ENCODE measurements around the gene MRM1.

Gene MRM1, protein sequence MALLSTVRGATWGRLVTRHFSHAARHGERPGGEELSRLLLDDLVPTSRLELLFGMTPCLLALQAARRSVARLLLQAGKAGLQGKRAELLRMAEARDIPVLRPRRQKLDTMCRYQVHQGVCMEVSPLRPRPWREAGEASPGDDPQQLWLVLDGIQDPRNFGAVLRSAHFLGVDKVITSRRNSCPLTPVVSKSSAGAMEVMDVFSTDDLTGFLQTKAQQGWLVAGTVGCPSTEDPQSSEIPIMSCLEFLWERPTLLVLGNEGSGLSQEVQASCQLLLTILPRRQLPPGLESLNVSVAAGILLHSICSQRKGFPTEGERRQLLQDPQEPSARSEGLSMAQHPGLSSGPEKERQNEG

GRCh38 chr17:36601303-36602029 is at the start of gene MRM1:
Gene MRM1 (plus strand): TSS chr17:36601583. CDS start chr17:36601811, 228 bp downstream.
- in situ Hi-C loops (cut with HindIII; ENCODE audit: low pct_unique_long_range_greater_than_20kb, low sequenced_read_pairs), result no loop called here
- peak; percentile 84 to 94 for DNase-seq (ENCODE audit: low read depth in 1 of 2, low spot score in 1 of 2)
- no peak for TF ChIP-seq JUND (IDR thresholded peaks at IDR 0.05; ENCODE audit: low read depth)

- in situ Hi-C loops (cut with HindIII; ENCODE audit: low pct_unique_long_range_greater_than_20kb, low sequenced_read_pairs), result no loop called here
- TF ChIP-seq JUND (IDR thresholded peaks at IDR 0.05; ENCODE audit: low read depth), result no peak
- DNase-seq (ENCODE audit: low read depth in 1 of 2, low spot score in 1 of 2), result no peak
Observed at GRCh38 chr17:36553459-36553858, 47.9 kb upstream of the MRM1 start.

GRCh38 chr17:36566081-36566480 is 35.3 kb upstream of the MRM1 start:
- DNase-seq (ENCODE audit: low read depth in 1 of 2, low spot score in 1 of 2), result no peak
- no peak for TF ChIP-seq JUND (IDR thresholded peaks at IDR 0.05; ENCODE audit: low read depth)
- in situ Hi-C loops (cut with HindIII; ENCODE audit: low pct_unique_long_range_greater_than_20kb, low sequenced_read_pairs), result no loop called here

DNA sequence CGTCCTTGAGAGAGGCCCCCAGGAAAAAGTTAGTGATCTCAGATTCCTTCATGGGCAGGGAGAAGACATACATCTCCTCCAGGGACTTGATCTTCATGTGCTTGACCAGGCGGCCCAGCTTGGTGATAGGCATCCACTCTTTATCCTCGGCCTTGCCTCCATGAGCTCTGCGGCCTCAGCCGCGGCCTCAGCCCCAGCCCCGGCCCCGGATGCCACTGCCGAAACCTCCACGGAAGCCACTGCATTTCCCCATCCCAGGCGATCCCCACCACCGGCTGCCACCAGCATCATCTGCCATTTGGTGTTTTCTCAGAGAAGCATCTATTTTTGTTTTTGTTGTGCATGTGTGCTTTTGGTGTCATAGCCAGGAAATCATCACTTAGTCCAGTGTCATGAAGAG is 26.4 kb upstream of the MRM1 start:
- no peak for TF ChIP-seq JUND (IDR thresholded peaks at IDR 0.05; ENCODE audit: low read depth)
- in situ Hi-C loops (cut with HindIII; ENCODE audit: low pct_unique_long_range_greater_than_20kb, low sequenced_read_pairs), result no loop called here
- DNase-seq (ENCODE audit: low read depth in 1 of 2, low spot score in 1 of 2), result no peak

- DNase-seq (ENCODE audit: low read depth in 1 of 2, low spot score in 1 of 2), result no peak
- no peak for TF ChIP-seq JUND (IDR thresholded peaks at IDR 0.05; ENCODE audit: low read depth)
- in situ Hi-C loops (cut with HindIII; ENCODE audit: low pct_unique_long_range_greater_than_20kb, low sequenced_read_pairs), result no loop called here
Observed at GRCh38 chr17:36576793-36577192, 24.6 kb upstream of the MRM1 start.

DNA sequence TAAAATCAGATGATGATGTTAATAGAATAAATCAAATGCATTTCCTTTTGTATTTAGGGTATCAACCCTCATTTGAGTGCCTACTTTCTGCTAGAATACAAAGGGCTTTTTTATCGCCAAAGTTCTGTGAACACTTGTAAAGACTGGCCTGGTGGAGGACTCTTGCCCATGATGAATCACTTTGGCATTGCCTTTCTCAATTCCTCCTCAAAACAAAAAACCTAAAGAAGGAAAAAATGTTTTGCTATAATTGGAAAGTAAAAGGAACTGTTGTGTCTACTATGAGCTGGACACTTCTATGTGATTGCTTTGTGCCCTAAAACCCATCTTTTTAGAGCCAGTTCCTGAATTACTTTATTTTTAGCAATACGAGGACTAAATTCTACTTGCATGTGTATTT is 22.7 kb upstream of the MRM1 start:
- DNase-seq (ENCODE audit: low read depth in 1 of 2, low spot score in 1 of 2), result no peak
- in situ Hi-C loops (cut with HindIII; ENCODE audit: low pct_unique_long_range_greater_than_20kb, low sequenced_read_pairs), result no loop called here
- TF ChIP-seq JUND (IDR thresholded peaks at IDR 0.05; ENCODE audit: low read depth), result no peak

DNA sequence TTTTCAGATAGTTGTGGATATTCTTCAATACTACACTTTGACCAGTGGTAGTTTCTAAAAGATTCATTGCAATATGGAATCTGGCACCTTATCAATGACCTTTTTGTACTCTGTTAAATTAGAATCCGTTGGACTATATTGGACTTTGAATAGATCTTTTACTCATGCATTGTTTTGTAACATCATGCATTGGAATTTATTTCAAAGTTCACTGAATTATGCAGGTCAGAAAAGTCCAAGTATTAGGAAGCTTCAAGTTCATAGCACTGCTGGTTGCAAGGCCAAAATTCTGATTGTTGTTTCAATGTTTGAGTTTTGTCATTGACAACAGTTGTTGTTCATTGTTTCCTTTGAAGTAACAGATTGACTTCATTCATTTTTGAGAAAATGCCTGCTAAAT is 17.6 kb upstream of the MRM1 start:
- no peak for TF ChIP-seq JUND (IDR thresholded peaks at IDR 0.05; ENCODE audit: low read depth)
- in situ Hi-C loops (cut with HindIII; ENCODE audit: low pct_unique_long_range_greater_than_20kb, low sequenced_read_pairs), result no loop called here
- no peak for DNase-seq (ENCODE audit: low read depth in 1 of 2, low spot score in 1 of 2)

GRCh38 chr17:36586138-36586537 is 15.2 kb upstream of the MRM1 start:
- in situ Hi-C loops (cut with HindIII; ENCODE audit: low pct_unique_long_range_greater_than_20kb, low sequenced_read_pairs), result no loop called here
- no peak for TF ChIP-seq JUND (IDR thresholded peaks at IDR 0.05; ENCODE audit: low read depth)
- DNase-seq (ENCODE audit: low read depth in 1 of 2, low spot score in 1 of 2), result no peak

DNA sequence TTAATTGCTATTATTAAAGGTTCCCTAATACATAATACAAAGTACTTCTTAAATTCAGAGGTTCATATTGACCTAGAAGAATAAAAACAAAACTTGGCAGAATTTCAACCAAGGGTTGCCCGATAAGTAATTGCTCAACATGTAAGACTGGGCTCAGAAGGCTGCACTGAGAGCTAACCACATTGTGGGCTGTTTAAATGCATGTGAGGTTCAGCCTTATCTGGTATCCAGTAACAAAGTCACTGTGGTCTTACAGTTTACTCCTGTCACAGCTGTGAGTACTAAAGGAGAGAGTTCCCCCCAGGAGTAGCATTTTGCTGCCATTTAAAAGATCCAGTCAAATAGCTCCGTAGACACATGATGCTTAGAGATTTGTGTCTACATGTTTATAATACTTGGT is 11.3 kb upstream of the MRM1 start:
- no peak for TF ChIP-seq JUND (IDR thresholded peaks at IDR 0.05; ENCODE audit: low read depth)
- in situ Hi-C loops (cut with HindIII; ENCODE audit: low pct_unique_long_range_greater_than_20kb, low sequenced_read_pairs), result no loop called here
- no peak for DNase-seq (ENCODE audit: low read depth in 1 of 2, low spot score in 1 of 2)

GRCh38 chr17:36591434-36592315 is 9.7 kb upstream of the MRM1 start, which contains the start of gene DHRS11:
Gene DHRS11 (plus strand): TSS chr17:36591879. CDS start chr17:36592010, 131 bp downstream.
- TF ChIP-seq JUND (IDR thresholded peaks at IDR 0.05; ENCODE audit: low read depth), result no peak
- in situ Hi-C loops (cut with HindIII; ENCODE audit: low pct_unique_long_range_greater_than_20kb, low sequenced_read_pairs), result no loop called here
- peak; percentile 89 to 96 for DNase-seq (ENCODE audit: low read depth in 1 of 2, low spot score in 1 of 2)

DNA sequence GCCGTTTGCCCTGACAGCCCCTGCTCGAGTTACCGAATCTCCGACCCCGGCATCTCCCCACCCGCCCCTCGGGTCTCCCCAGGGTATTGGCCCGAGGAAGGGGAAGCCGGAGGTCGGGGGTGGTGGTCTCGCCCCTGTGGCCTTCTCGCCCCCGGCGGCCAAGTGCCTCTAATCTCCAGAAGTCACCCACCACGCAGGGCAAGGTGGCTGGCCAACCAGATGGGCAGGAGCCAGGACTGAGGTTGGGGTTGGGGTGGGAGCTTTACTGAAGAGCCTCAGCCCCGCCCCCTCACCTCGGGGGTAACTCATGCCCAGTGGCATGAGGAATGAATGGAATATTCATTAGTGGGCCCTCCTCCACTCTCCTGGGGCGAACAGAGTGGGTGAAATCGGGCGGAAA is 9.1 kb upstream of the MRM1 start:
- peak; percentile 59 to 60 for DNase-seq (ENCODE audit: low read depth in 1 of 2, low spot score in 1 of 2)
- in situ Hi-C loops (cut with HindIII; ENCODE audit: low pct_unique_long_range_greater_than_20kb, low sequenced_read_pairs), result no loop called here
- no peak for TF ChIP-seq JUND (IDR thresholded peaks at IDR 0.05; ENCODE audit: low read depth)

DNA sequence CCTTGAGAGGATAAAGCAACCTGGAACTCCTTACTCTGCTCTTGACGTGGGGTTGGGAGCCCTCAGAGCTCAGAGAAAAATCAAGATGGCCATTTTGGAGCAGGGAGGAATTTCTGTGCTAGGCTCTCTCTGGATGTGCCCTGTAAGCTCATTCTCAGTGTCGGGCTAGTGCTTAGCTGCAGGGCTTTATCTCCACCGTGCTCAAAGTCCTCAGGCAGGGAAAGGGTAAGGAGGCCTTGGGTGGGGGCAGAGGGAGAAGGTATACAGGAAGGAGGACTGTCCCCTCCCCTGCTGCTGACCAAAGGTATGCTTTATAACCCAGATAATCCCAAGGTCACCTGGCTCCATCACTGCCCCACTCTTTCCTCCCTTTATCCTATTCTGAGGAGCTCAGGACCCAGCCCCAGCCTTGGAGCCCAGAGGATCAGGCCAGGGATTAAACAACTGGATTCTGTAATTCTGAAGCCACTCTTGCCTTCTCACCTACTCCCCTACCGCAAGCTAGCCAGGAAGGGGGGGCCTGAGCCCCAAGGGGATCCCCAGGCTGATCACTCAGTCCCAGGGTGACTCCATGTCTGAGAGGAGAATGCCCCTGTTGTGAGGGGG is 8.6 kb upstream of the MRM1 start:
- no peak for DNase-seq (ENCODE audit: low read depth in 1 of 2, low spot score in 1 of 2)
- TF ChIP-seq JUND (IDR thresholded peaks at IDR 0.05; ENCODE audit: low read depth), result no peak
- in situ Hi-C loops (cut with HindIII; ENCODE audit: low pct_unique_long_range_greater_than_20kb, low sequenced_read_pairs), result no loop called here
